Embryonic facial prominence (tissue), 1 donor: ENCODE results near the gene KLF1.

Experiments used
- DNase-seq: peaks from one replicate; pipeline ENCODE4 v3.0.0-alpha.2; 2016; ENCODE audit errors: extremely low spot score

KLF1 gene

GRCh38 chr19:12838182-12838885, 48.7 kb downstream of the KLF1 start, which contains the start of gene MAST1:
Gene MAST1, plus strand, starts transcription at chr19:12838515. Its CDS starts 58 bp downstream, at chr19:12838573.
- DNase-seq: no peak

GRCh38 chr19:12837225-12837624, 49.8 kb downstream of the KLF1 start:
- no peak for DNase-seq

GRCh38 chr19:12836529-12836863, 50.5 kb downstream of the KLF1 start:
- DNase-seq: no peak

- no peak for DNase-seq
Observed at GRCh38 chr19:12834976-12835757, 51.8 kb downstream of the KLF1 start.

GRCh38 chr19:12834566-12834943, 52.4 kb downstream of the KLF1 start, which contains the start of gene RTBDN:
Gene RTBDN, minus strand, starts transcription at chr19:12834579. Its CDS starts 4,600 bp downstream, at chr19:12829979.
- DNase-seq: no peak
